ENCODE results near the gene CRIP1.
A peak's percentile ranks its signal among the peaks of the same experiment; 100 is the strongest.

The CRIP1 gene

GRCh38 chr14:105482486-105483110, 4.1 kb upstream of the CRIP1 start:
- DNase-seq = no peak

GRCh38 chr14:105483300-105484068, 3.2 kb upstream of the CRIP1 start:
- no peak for DNase-seq

GRCh38 chr14:105484069-105484996, 2.4 kb upstream of the CRIP1 start:
- DNase-seq = no peak

GRCh38 chr14:105484997-105485393, 1.7 kb upstream of the CRIP1 start:
- no peak for DNase-seq

GRCh38 chr14:105485739-105486162, 935 bp upstream of the CRIP1 start:
- no peak for DNase-seq

- no peak for DNase-seq
These were observed 325 bp downstream of the CRIP1 start for GRCh38 chr14:105486974-105487448.

GRCh38 chr14:105487449-105487985, 831 bp downstream of the CRIP1 start:
- DNase-seq = no peak

GRCh38 chr14:105487986-105488777, 1.5 kb downstream of the CRIP1 start:
- DNase-seq = no peak

GRCh38 chr14:105488781-105489541, 2.3 kb downstream of the CRIP1 start:
- no peak for DNase-seq

- DNase-seq = peak; percentile 84
These were observed 3.0 kb downstream of the CRIP1 start for GRCh38 chr14:105489542-105490266.

- DNase-seq = no peak
These were observed 3.5 kb downstream of the CRIP1 start for GRCh38 chr14:105490267-105490571.

- DNase-seq = peak; percentile 98
These were observed 4.1 kb downstream of the CRIP1 start, which contains the start of gene TEDC1 for GRCh38 chr14:105490572-105491365. TSS of gene TEDC1 (plus strand) at chr14:105491246. CDS start at chr14:105491376, 130 bp downstream.

- no peak for DNase-seq
These were observed 4.8 kb downstream of the CRIP1 start for GRCh38 chr14:105491366-105491973.

GRCh38 chr14:105492031-105492970, 5.6 kb downstream of the CRIP1 start:
- no peak for DNase-seq

- DNase-seq = no peak
These were observed 6.5 kb downstream of the CRIP1 start for GRCh38 chr14:105492971-105493871.

GRCh38 chr14:105493921-105494605, 7.4 kb downstream of the CRIP1 start:
- no peak for DNase-seq

- DNase-seq = no peak
These were observed 7.9 kb downstream of the CRIP1 start for GRCh38 chr14:105494606-105494929.
